Stimulated activated naive CD8-positive, alpha-beta T cell treated with anti-CD3 and anti-CD28 coated beads, Interleukin-15, amount 100 ng/mL, for 72 hours (primary cell): ENCODE measurements around the gene FERMT1.

Experiments
- ATAC-seq: fragments of 150-1000 bp; cut with Tn5 transposase; 2 replicates; pipeline ENCODE4 v1.10.0; 2021; ENCODE audit warnings: mild to moderate bottlenecking, moderate library complexity
- DNase-seq, 2 donors: peaks; one replicate each; pipeline ENCODE4 v3.0.0; 2021 to 2022
- H3K27ac Mint-ChIP-seq, 2 donors: one replicate each; pipeline ENCODE4 v1.8.0; 2022; ENCODE audit warnings: mild to moderate bottlenecking in 2 of 2, mixed read lengths in 2 of 2, moderate library complexity in 2 of 2
- H3K27me3 Mint-ChIP-seq: one replicate; pipeline ENCODE4 v1.8.0; 2022; ENCODE audit warnings: mixed read lengths
- H3K4me1 Mint-ChIP-seq: one replicate; pipeline ENCODE4 v1.8.0; 2022; ENCODE audit warnings: mild to moderate bottlenecking, mixed read lengths
- H3K4me3 Mint-ChIP-seq, 2 donors: one replicate each; pipeline ENCODE4 v1.8.0; 2022; ENCODE audit warnings: mild to moderate bottlenecking in 2 of 2, mixed read lengths in 2 of 2, moderate library complexity in 1 of 2
- H3K9me3 Mint-ChIP-seq, 2 donors: one replicate each; pipeline ENCODE4 v1.8.0; 2022; ENCODE audit warnings: mixed read lengths in 2 of 2

FERMT1 gene

GRCh38 chr20:6099819-6100218 is 23.0 kb downstream of the FERMT1 start:
- no peak overlapping the region for H3K27ac Mint-ChIP-seq
- H3K9me3 Mint-ChIP-seq, result no peaks in the 10 kb centered on the region
- H3K4me1 Mint-ChIP-seq, result no peaks in the 10 kb centered on the region
- H3K4me3 Mint-ChIP-seq, result no peak overlapping the region
- no peak for ATAC-seq
- DNase-seq, result no peak
- H3K27me3 Mint-ChIP-seq, result no peaks in the 10 kb centered on the region

- no peak for ATAC-seq
- H3K4me3 Mint-ChIP-seq, result no peak overlapping the region
- peaks cover 10% of the 10 kb centered on the region for H3K27me3 Mint-ChIP-seq
- H3K27ac Mint-ChIP-seq, result no peak overlapping the region
- H3K9me3 Mint-ChIP-seq, result no peaks in the 10 kb centered on the region
- H3K4me1 Mint-ChIP-seq, result no peaks in the 10 kb centered on the region
- DNase-seq, result no peak
These were observed 27.4 kb downstream of the FERMT1 start for GRCh38 chr20:6095409-6095808.

- H3K4me1 Mint-ChIP-seq, result no peaks in the 10 kb centered on the region
- H3K9me3 Mint-ChIP-seq, result no peaks in the 10 kb centered on the region
- no peak overlapping the region for H3K4me3 Mint-ChIP-seq
- H3K27ac Mint-ChIP-seq, result no peak overlapping the region
- DNase-seq (no peak), ATAC-seq (no peak)
- H3K27me3 Mint-ChIP-seq, result peaks cover 17% of the 10 kb centered on the region
These were observed 28.3 kb downstream of the FERMT1 start for GRCh38 chr20:6094565-6094964.

- Mint-ChIP-seq H3K9me3 (no peaks in the 10 kb centered on the region), H3K27ac (no peak overlapping the region)
These were observed 28.8 kb downstream of the FERMT1 start for GRCh38 chr20:6094063-6094462.

GRCh38 chr20:6091661-6092060 is 31.2 kb downstream of the FERMT1 start:
- H3K9me3 Mint-ChIP-seq, result peaks cover 0 to 4% of the 10 kb centered on the region in 2 donors
- H3K27me3 Mint-ChIP-seq, result peaks cover 27% of the 10 kb centered on the region
- DNase-seq, result no peak

More at GRCh38 chr20:6094063-6094462, 28.8 kb downstream of the FERMT1 start:
- ATAC-seq (no peak), DNase-seq (no peak)
- Mint-ChIP-seq H3K27me3 (peaks cover 19% of the 10 kb centered on the region), H3K4me1 (no peaks in the 10 kb centered on the region), H3K4me3 (no peak overlapping the region)

GRCh38 chr20:6086868-6087267 is 36.0 kb downstream of the FERMT1 start:
- Mint-ChIP-seq H3K27me3 (peaks cover 23% of the 10 kb centered on the region), H3K4me1 (no peaks in the 10 kb centered on the region), H3K9me3 (peaks cover 0 to 9% of the 10 kb centered on the region in 2 donors), H3K27ac (no peak overlapping the region), H3K4me3 (no peak overlapping the region)
- DNase-seq, result no peak
- no peak for ATAC-seq

More at GRCh38 chr20:6091661-6092060, 31.2 kb downstream of the FERMT1 start:
- Mint-ChIP-seq H3K4me3 (no peak overlapping the region), H3K4me1 (no peaks in the 10 kb centered on the region), H3K27ac (no peak overlapping the region)
- no peak for ATAC-seq

GRCh38 chr20:6083926-6084325 is 38.9 kb downstream of the FERMT1 start:
- DNase-seq (no peak), ATAC-seq (no peak)
- Mint-ChIP-seq H3K27me3 (peaks cover 14% of the 10 kb centered on the region), H3K4me1 (no peaks in the 10 kb centered on the region), H3K4me3 (no peak overlapping the region), H3K9me3 (peaks cover 0 to 9% of the 10 kb centered on the region in 2 donors), H3K27ac (no peak overlapping the region)

- H3K27me3 Mint-ChIP-seq, result peaks cover 1% of the 10 kb centered on the region
- no peak overlapping the region for H3K27ac Mint-ChIP-seq
- DNase-seq, result no peak
- H3K9me3 Mint-ChIP-seq, result peaks cover 0 to under 1% of the 10 kb centered on the region in 2 donors
- H3K4me1 Mint-ChIP-seq, result no peaks in the 10 kb centered on the region
- no peak overlapping the region for H3K4me3 Mint-ChIP-seq
- no peak for ATAC-seq
These were observed 41.6 kb downstream of the FERMT1 start for GRCh38 chr20:6081236-6081635.

GRCh38 chr20:6079016-6079415 is 43.8 kb downstream of the FERMT1 start:
- DNase-seq, result no peak
- no peaks in the 10 kb centered on the region for H3K9me3 Mint-ChIP-seq
- H3K27me3 Mint-ChIP-seq, result no peaks in the 10 kb centered on the region
- ATAC-seq, result no peak
- H3K4me3 Mint-ChIP-seq, result no peak overlapping the region
- H3K27ac Mint-ChIP-seq, result no peak overlapping the region
- H3K4me1 Mint-ChIP-seq, result peaks cover 2% of the 10 kb centered on the region

GRCh38 chr20:6075428-6076219 is 47.2 kb downstream of the FERMT1 start:
- no peak for DNase-seq
- Mint-ChIP-seq H3K4me1 (peaks cover 5% of the 10 kb centered on the region), H3K9me3 (no peaks in the 10 kb centered on the region), H3K27ac (no peak overlapping the region), H3K4me3 (no peak overlapping the region), H3K27me3 (no peaks in the 10 kb centered on the region)
- no peak for ATAC-seq

GRCh38 chr20:6074784-6075183 is 48.0 kb downstream of the FERMT1 start:
- DNase-seq (no peak), ATAC-seq (no peak)
- Mint-ChIP-seq H3K27ac (no peak overlapping the region), H3K9me3 (no peaks in the 10 kb centered on the region), H3K4me3 (no peak overlapping the region), H3K4me1 (peaks cover 5% of the 10 kb centered on the region), H3K27me3 (no peaks in the 10 kb centered on the region)

GRCh38 chr20:6074145-6074561 is 48.7 kb downstream of the FERMT1 start:
- H3K27me3 Mint-ChIP-seq, result no peaks in the 10 kb centered on the region
- no peak overlapping the region for H3K4me3 Mint-ChIP-seq
- peaks cover 5% of the 10 kb centered on the region for H3K4me1 Mint-ChIP-seq
- H3K27ac Mint-ChIP-seq, result no peak overlapping the region
- ATAC-seq (peak; percentile 84), DNase-seq (no peak)
- H3K9me3 Mint-ChIP-seq, result no peaks in the 10 kb centered on the region

GRCh38 chr20:6070829-6071695 is 51.8 kb downstream of the FERMT1 start:
- DNase-seq (no peak), ATAC-seq (no peak)
- Mint-ChIP-seq H3K4me3 (no peak overlapping the region), H3K9me3 (no peaks in the 10 kb centered on the region), H3K27me3 (no peaks in the 10 kb centered on the region), H3K27ac (no peak overlapping the region), H3K4me1 (peaks cover 5% of the 10 kb centered on the region)

GRCh38 chr20:6069669-6070068 is 53.2 kb downstream of the FERMT1 start:
- H3K9me3 Mint-ChIP-seq, result no peaks in the 10 kb centered on the region
- DNase-seq (no peak), ATAC-seq (no peak)
- no peak overlapping the region for H3K4me3 Mint-ChIP-seq
- no peak overlapping the region for H3K27ac Mint-ChIP-seq
- peaks cover 5% of the 10 kb centered on the region for H3K4me1 Mint-ChIP-seq
- no peaks in the 10 kb centered on the region for H3K27me3 Mint-ChIP-seq

- no peaks in the 10 kb centered on the region for H3K4me1 Mint-ChIP-seq
- no peak overlapping the region for H3K4me3 Mint-ChIP-seq
- H3K27me3 Mint-ChIP-seq, result no peaks in the 10 kb centered on the region
- H3K27ac Mint-ChIP-seq, result no peak overlapping the region
- H3K9me3 Mint-ChIP-seq, result no peaks in the 10 kb centered on the region
- ATAC-seq, result no peak
- no peak for DNase-seq
These were observed 55.0 kb downstream of the FERMT1 start for GRCh38 chr20:6067763-6068318.

GRCh38 chr20:6066582-6066981 is 56.2 kb downstream of the FERMT1 start:
- DNase-seq (no peak), ATAC-seq (no peak)
- H3K4me3 Mint-ChIP-seq, result no peak overlapping the region
- no peaks in the 10 kb centered on the region for H3K27me3 Mint-ChIP-seq
- no peaks in the 10 kb centered on the region for H3K9me3 Mint-ChIP-seq
- no peaks in the 10 kb centered on the region for H3K4me1 Mint-ChIP-seq
- no peak overlapping the region for H3K27ac Mint-ChIP-seq
